LNCaP clone FGC (cell line): ENCODE results near the gene ITGB7.
"Not testable (repeated sequence)": the region's sequence is repeated elsewhere in the genome, so short reads cannot be mapped to it uniquely, and the experiment has no call there.

Experiments
- DNase-seq: peaks from one replicate; pipeline ENCODE4 v3.0.0-alpha.2; 2011; ENCODE audit warnings: low read depth
- H3K4me3 ChIP-seq: 2 replicates; pipeline ENCODE4 v1.5.1; 2011; ENCODE audit warnings: mild to moderate bottlenecking, low read depth, low read length, control low read depth
- TF ChIP-seq, protein P1 (sequence below): IDR thresholded peaks from 2 replicates; pipeline ENCODE4 v1.5.1; 2012; ENCODE audit warnings: mild to moderate bottlenecking; ENCODE audit not compliant: control insufficient read depth, insufficient read depth; ENCODE audit errors: extremely low read depth

ITGB7 gene

DNA sequence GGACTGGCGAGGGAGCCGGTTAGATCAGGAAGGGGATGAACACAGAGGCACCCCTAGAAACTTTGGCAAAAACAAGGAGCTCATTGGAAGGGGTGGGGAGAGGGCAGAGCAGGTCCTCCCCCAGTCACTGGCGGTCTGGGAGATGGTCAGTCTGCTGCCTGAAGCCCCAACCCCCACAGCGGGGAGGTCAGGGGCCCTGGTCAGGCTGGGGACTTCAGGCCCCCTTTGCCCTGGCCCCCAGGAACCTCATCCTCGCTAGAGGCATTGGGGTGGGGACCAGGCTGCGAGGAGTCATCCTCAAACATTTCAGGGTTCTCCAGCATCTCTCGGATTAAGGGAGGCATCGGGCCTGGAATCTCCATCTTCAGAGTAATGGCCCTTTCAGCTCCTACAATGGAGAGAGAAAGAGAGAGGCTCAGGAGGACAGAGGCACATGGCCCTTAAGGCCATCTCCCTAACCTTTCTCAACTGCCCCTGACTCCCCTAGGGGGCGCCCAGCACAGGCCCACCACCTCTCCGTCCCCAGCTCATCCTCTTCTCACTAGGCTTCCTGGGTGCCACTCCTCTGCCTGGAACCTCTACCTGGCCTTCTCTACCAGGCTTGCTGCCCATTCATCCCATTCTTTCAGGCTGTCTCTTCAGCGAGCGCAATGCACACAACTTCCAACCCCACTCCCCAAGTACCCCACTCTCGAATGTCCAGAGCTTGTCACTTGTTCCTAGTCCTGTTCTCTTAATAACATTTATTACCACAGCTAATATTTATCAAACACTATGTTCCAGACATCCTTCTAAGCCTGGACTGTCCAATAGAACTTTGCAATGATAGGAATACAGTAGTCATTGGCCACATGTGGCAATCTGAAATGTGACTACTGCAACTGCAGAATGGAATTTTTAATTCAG, 4.7 kb upstream of the ITGB7 start:
- no peak for DNase-seq
- H3K4me3 ChIP-seq, result no peak overlapping the region
- TF ChIP-seq, protein P1, sequence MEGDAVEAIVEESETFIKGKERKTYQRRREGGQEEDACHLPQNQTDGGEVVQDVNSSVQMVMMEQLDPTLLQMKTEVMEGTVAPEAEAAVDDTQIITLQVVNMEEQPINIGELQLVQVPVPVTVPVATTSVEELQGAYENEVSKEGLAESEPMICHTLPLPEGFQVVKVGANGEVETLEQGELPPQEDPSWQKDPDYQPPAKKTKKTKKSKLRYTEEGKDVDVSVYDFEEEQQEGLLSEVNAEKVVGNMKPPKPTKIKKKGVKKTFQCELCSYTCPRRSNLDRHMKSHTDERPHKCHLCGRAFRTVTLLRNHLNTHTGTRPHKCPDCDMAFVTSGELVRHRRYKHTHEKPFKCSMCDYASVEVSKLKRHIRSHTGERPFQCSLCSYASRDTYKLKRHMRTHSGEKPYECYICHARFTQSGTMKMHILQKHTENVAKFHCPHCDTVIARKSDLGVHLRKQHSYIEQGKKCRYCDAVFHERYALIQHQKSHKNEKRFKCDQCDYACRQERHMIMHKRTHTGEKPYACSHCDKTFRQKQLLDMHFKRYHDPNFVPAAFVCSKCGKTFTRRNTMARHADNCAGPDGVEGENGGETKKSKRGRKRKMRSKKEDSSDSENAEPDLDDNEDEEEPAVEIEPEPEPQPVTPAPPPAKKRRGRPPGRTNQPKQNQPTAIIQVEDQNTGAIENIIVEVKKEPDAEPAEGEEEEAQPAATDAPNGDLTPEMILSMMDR, result peak; percentile 26; the same call in 1 of the 2 replicates

DNA sequence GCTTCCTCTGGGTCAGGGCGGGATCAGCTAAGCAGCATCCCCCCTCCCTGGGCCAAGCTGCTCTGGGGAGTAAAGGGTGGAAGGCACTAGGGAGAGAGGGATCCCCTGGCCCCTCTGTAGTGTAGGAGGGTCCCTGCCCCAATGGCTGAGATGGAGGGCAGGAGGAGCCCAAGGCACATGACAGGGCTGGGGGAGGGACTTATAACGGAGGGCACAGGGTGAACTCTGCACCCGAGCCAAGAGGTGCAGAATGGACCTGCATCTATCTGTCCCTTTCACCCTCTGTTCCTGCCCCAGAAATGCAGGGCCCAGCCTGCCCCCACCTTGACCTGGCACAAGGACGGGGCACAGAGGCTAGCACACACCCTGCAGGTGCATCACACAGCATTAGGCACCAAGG, 3.8 kb upstream of the ITGB7 start:
- TF ChIP-seq, protein P1, result no peak
- no peak for DNase-seq
- no peak overlapping the region for H3K4me3 ChIP-seq

DNA sequence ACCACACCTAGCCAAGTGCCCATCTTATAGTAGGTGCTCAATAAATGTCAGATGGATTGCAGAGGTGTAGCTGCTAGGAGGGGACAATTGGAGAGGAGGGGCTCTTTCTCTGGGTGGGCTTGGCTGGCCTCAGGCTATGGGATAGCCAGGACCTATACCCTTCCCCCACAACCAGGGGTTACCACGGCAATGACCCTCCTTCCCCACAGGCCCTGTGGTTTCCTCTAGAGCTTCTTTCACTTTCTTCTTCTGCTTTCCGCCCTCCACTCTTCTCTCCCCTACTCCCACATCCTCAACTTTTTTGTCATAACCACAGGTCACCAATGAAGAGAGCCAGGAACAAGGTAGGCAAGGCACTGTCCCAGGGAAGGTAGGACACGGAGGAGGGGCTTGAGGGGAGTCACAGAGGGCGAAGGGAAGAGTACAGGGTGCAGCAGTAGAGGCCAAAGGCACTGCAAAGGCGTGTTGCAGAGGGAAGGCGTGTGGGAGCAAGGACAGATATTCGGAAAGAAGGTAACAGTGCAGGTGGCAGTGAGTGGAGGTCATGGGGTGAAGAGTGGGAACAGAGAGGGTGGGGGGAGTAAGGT, 1.9 kb upstream of the ITGB7 start:
- TF ChIP-seq, protein P1, result no peak
- H3K4me3 ChIP-seq, result no peak overlapping the region
- DNase-seq, result no peak

DNA sequence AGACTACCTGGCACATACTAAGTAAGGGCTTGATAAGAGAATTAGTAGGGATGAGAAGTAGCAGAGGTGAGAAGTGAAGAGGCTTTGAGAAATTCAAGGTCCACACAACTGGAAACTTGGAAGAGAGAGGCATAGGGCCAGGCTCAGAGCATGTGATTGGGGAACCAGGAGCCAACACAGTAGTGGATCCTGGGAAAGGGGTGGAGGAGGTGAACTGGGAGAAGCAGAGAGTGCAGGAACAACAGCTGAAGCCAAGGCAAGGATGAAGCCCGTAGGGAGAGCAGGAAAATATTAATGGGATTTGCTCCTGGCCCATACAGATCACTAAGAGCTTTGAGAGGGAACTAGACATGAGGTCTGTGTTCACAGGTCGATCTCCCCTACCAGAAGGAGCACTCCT, 1.4 kb upstream of the ITGB7 start:
- DNase-seq, result no peak
- TF ChIP-seq, protein P1, result no peak
- no peak overlapping the region for H3K4me3 ChIP-seq

DNA sequence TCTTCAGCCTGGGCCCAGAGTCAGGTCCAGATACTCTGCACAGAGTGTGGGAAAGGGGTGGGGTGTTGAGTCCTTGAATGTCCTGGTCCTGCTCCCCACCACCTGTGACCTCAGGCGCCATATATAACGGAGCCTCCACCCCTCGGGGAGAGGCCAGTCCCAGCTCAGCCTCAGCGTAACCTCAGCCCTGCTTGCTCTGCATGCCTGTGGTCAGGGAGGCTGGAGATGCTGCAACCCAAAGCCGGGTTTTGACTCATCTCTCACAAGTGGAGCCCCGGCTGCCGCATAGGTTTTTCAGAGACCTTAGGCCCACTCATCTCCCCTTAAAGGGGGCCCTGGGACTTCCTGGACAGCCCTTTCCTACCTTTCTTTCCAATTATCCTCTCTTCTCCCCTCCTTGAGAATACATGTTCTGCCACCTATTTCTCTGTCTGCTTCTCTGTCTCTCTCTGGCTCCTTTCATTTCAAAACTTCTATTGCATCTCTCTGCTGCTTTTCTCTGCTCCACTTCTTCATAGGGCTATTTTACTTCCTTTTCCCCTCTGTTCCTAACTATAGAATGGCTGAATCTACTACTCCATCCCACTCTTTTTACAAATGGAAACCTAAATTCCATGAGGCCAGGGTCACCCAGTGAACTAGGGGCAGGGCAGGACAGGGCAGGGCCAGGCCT, 1.2 kb downstream of the ITGB7 start:
- H3K4me3 ChIP-seq, result no peak overlapping the region
- DNase-seq, result no peak
- TF ChIP-seq, protein P1, result no peak

DNA sequence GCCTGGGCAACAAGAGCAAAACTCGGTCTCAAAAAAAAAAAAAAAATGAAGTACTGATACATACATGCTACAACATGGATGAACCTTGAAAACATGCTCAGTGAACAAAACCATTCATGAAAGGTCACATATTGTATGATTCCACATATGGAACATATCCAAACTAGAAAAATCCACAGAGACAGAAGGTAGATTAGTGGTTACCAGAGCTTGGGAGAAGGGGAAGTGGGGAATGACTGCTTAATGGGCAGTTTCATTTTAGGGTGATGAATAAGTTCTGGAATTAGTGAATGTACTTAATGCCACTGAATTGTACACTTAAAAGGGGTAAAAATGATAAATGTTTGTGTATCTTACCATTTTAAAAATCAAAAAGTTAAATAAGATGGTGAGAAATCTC, 2.7 kb downstream of the ITGB7 start:
- no peak for DNase-seq
- no peak overlapping the region for H3K4me3 ChIP-seq
- TF ChIP-seq, protein P1, result no peak

DNA sequence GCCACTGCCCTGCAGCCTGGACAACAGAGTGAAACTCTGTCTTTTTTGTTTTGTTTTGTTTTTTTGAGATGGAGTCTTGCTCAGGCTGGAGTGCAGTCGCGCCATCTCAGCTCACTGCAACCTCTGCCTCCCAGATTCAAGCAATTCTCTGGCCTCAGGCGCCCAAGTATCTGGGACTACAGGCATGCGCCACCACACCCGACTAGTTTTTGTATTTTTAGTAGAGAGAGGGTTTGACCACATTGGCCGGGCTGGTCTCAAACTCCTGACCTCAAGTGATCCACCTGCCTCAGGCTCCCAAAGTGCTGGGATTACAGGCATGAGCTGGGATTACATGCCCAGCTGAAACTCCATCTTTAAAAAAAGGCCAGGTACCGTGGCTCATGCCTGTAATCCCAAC, 4.7 kb downstream of the ITGB7 start:
- H3K4me3 ChIP-seq, DNase-seq: not testable (repeated sequence)
